NT2/D1 (cell line): ENCODE results near the gene JARID2.

Source experiments
- DNase-seq: peaks from one replicate; pipeline ENCODE4 v3.0.0-alpha.2; 2011; ENCODE audit warnings: low read depth, low spot score
- H3K27me3 ChIP-seq: 2 replicates; pipeline ENCODE4 v1.6.0; 2011; ENCODE audit warnings: mild to moderate bottlenecking; ENCODE audit not compliant: insufficient read length, insufficient read depth
- H3K36me3 ChIP-seq: 2 replicates; pipeline ENCODE4 v1.6.1; 2011; ENCODE audit warnings: mild to moderate bottlenecking, low read length, mixed read lengths; ENCODE audit not compliant: insufficient read depth, insufficient read length
- H3K4me1 ChIP-seq: 2 replicates; pipeline ENCODE4 v1.5.1; 2011; ENCODE audit not compliant: insufficient read depth, insufficient read length
- H3K4me3 ChIP-seq: 2 replicates; pipeline ENCODE4 v1.5.1; 2011; ENCODE audit warnings: low read depth; ENCODE audit not compliant: insufficient read length
- H3K9ac ChIP-seq: 2 replicates; pipeline ENCODE4 v1.6.0; 2011; ENCODE audit warnings: low read depth; ENCODE audit not compliant: insufficient read length
- H3K9me3 ChIP-seq: 2 replicates; pipeline ENCODE4 v1.5.1; 2011; ENCODE audit warnings: mild to moderate bottlenecking, low read length; ENCODE audit not compliant: insufficient read depth
- SUZ12 ChIP-seq: IDR thresholded peaks from 2 replicates; pipeline ENCODE4 v1.6.1; 2011; ENCODE audit not compliant: insufficient read length, insufficient read depth; ENCODE audit errors: extremely low read depth
- YY1 ChIP-seq: IDR thresholded peaks from 2 replicates; pipeline ENCODE4 v1.6.1; 2011; ENCODE audit not compliant: insufficient read length, insufficient read depth
- ZNF274 ChIP-seq: IDR thresholded peaks from 2 replicates; pipeline ENCODE4 v1.6.1; 2011; ENCODE audit warnings: mild to moderate bottlenecking, low read depth, low read length

The JARID2 gene

DNA sequence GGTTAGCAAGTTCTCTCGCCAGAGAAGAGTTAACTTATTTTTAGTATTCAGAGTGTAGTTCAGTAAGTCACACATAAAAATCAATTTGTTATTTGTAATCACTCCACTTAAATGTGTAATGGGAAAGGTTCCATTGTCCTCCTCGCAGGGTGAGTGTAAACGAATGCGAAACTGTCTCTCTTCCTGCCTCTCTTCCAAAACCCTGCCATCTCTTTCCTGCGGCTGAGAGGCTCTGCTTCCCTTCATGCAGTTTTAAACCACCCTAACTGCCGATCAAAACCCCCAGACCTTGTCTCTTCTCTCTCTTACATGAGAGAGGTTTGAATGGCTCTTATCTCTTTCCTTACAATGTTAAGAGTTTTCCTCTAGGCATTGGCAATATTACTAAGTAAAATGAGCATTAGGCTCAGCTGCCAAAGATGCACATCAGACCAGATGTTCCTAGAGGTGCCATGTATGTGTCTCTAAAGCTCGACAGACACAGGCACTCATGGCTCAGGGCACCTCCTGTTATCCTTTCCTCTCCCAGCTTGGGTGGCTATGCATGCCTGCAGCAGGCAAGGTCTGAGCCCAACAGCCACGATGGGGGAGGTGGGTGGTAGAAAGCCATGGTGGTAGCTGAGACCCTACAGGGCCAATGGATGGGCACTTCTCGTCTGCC lies 91.2 kb downstream of the JARID2 start:
- DNase-seq = no peak
- no peaks in the 10 kb centered on the region for H3K36me3 ChIP-seq
- H3K27me3 ChIP-seq = no peaks in the 10 kb centered on the region
- H3K9me3 ChIP-seq = no peaks in the 10 kb centered on the region
- peaks cover 10% of the 10 kb centered on the region for H3K4me1 ChIP-seq
- no peak for TF ChIP-seq SUZ12
- TF ChIP-seq YY1 = no peak
- TF ChIP-seq ZNF274 = no peak
- no peak overlapping the region for H3K9ac ChIP-seq
- H3K4me3 ChIP-seq = no peak overlapping the region

DNA sequence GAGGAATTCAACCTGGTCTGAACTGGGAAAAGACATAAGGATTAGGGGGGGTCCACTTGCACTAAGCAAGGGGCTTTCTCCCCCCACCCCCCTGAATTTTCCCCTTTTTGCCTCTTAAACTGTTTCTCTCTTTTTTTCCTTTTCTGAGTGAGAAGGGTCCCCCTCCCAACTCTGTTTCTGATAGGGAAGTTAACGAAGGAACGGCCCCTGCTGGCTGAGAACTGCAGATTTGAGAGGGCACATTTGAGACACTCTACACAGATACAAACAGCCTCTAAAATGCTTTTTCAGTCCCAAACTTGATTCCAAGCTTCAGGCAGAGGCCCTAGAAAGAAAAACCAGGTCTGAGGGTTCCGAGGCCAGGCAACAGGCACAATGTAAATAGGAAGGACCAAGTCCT lies 91.7 kb downstream of the JARID2 start:
- no peak for TF ChIP-seq SUZ12
- TF ChIP-seq ZNF274 = no peak
- TF ChIP-seq YY1 = no peak
- Histone ChIP-seq H3K4me1 (peaks cover 10% of the 10 kb centered on the region), H3K27me3 (no peaks in the 10 kb centered on the region), H3K36me3 (no peaks in the 10 kb centered on the region), H3K9me3 (no peaks in the 10 kb centered on the region), H3K9ac (no peak overlapping the region), H3K4me3 (no peak overlapping the region)
- DNase-seq = no peak

GRCh38 chr6:15338476-15338875 lies 92.6 kb downstream of the JARID2 start:
- Histone ChIP-seq H3K4me1 (peaks cover 10% of the 10 kb centered on the region), H3K9me3 (no peaks in the 10 kb centered on the region), H3K36me3 (no peaks in the 10 kb centered on the region), H3K4me3 (no peak overlapping the region), H3K9ac (no peak overlapping the region), H3K27me3 (no peaks in the 10 kb centered on the region)
- no peak for TF ChIP-seq SUZ12
- TF ChIP-seq YY1 = no peak
- TF ChIP-seq ZNF274 = no peak
- no peak for DNase-seq

- Histone ChIP-seq H3K27me3 (no peaks in the 10 kb centered on the region), H3K36me3 (no peaks in the 10 kb centered on the region), H3K9me3 (no peaks in the 10 kb centered on the region), H3K4me3 (no peak overlapping the region), H3K9ac (no peak overlapping the region), H3K4me1 (peaks cover 10% of the 10 kb centered on the region)
- no peak for DNase-seq
- TF ChIP-seq SUZ12 (no peak), ZNF274 (no peak), YY1 (no peak)
Measured at GRCh38 chr6:15339081-15339480, 93.2 kb downstream of the JARID2 start.

DNA sequence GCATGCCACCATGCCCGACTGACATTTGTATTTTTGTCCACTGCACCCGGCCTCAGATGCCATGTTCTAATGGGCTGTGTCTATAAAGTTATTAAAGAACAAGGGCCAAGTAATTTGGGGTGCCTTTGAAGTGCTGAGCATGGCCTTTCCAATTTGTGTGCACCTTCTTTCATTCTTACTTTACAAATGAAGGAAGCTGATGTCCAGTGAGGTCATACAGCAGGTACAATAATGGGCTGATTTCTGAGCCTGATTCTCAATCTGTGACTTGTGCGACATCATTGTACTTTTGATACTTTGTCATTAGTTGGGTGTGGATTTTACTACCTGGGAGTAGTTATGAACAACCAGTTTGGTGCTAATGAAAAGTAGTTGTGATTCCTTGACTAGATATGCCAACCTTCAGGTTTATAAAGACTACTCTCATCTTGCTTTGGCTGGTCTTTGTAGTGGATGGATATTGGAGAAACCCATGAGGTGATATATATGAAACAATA lies 94.3 kb downstream of the JARID2 start:
- TF ChIP-seq ZNF274 = no peak
- Histone ChIP-seq H3K9ac (no peak overlapping the region), H3K27me3 (no peaks in the 10 kb centered on the region), H3K9me3 (no peaks in the 10 kb centered on the region), H3K4me1 (peaks cover 10% of the 10 kb centered on the region), H3K36me3 (no peaks in the 10 kb centered on the region), H3K4me3 (no peak overlapping the region)
- DNase-seq = no peak

GRCh38 chr6:15340775-15341174 lies 94.9 kb downstream of the JARID2 start:
- no peak overlapping the region for H3K4me3 ChIP-seq

DNA sequence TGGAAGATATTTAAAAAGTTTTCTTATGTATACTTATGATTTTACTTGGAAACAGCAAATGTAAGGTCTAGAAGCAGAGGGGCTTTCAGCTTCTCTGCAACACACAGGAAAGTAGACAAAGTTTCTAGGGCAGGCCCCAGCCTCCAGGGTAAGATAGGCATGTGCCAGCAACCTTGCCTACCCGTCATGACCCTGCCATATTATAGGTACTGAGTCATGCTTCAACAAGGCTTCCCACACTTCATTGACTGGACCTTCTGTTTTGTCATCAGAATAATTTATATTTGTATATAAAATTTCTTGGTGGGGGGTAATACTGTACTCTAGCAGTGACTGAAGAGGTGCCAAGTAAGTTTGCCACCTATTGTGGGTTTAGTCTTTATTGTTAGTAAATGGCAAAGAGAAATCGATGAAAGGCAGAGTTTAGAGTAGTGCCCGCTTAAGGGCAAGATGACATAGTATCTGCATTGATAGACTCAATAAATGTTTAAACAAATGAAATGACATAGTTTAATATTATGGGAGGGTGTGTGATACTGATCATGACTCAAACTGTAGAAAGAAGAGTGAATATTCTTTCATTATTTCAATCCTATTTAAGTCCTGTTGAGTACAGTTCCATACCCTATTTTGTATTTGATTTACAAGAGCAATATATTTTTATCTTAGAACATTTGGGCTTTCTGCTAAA lies 95.6 kb downstream of the JARID2 start:
- Histone ChIP-seq H3K4me3 (no peak overlapping the region), H3K27me3 (no peaks in the 10 kb centered on the region), H3K4me1 (peaks cover 10% of the 10 kb centered on the region), H3K36me3 (no peaks in the 10 kb centered on the region), H3K9me3 (no peaks in the 10 kb centered on the region), H3K9ac (no peak overlapping the region)
- no peak for DNase-seq
- TF ChIP-seq SUZ12 = no peak
- TF ChIP-seq YY1 = no peak
- TF ChIP-seq ZNF274 = no peak

More at GRCh38 chr6:15340775-15341174, 94.9 kb downstream of the JARID2 start:
- Histone ChIP-seq H3K27me3 (no peaks in the 10 kb centered on the region), H3K9me3 (no peaks in the 10 kb centered on the region), H3K36me3 (no peaks in the 10 kb centered on the region), H3K4me1 (peaks cover 10% of the 10 kb centered on the region), H3K9ac (no peak overlapping the region)
- DNase-seq = no peak
- TF ChIP-seq SUZ12 (no peak), ZNF274 (no peak), YY1 (no peak)
